Measurements from ENCODE around the gene MCL1. TPM values are rescaled to one million over a fixed set of nuclear protein-coding genes. Genes with fewer than 3 reads are reported as not detected.

Gene MCL1
- total RNA-seq, 1 experiment from 2014 or later: 145 TPM

DNA sequence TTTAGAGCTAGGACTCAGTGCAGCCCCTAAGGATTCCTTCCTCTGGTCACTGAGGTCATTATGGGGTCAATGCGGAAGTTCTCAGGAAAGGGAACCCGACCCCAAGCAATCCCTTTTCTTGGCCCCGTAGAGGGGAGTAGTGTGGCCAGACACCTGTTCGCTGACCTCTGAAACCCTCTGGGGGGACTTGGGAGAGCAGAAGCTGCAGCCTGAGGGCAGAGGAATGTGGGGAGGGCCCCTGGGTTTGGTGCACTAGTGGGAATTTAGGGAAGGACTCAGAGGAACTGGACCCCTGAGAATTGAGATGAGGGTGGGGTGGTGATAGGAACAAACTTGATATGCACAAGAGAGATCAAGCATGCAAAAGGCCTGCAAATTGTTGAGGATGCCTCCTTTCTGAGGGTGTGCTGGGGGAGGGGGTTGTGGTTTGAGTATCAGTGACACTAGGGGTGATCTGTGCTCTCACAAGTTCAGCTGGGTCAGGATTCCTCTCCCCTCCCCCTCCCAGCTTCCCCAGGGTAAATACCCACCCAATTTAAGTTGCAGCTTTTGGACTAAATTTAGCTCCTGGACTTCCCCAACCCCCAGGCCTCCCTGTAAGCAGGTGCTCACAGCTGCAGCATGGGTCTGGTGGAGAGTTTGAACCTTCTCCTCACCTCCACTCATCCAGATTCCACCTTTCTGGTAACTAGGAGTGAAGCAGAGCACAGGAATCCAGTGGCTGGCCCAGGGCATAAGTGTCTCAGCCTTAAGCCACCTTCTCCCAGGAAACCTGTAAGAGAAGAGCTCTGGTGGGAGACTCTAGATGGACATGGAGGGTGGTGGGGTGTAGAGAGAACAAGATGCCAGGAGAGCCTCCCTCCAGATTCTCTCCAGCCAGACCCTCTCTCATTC is 16.7 kb downstream of the MCL1 start:
- Histone ChIP-seq H3K4me1 (replicated peaks; ENCODE audit: insufficient read depth) (peaks cover 57% of the 10 kb centered on the region), H2AFZ (no peak overlapping the region), H3K36me3 (ENCODE audit: low read depth) (no peaks in the 10 kb centered on the region), H3K27me3 (ENCODE audit: insufficient read depth, low read depth) (no peaks in the 10 kb centered on the region), H3K27ac (peak overlapping the region; percentile 98), H3K9me3 (ENCODE audit: insufficient read depth, low read depth) (no peaks in the 10 kb centered on the region), H3F3A (ENCODE audit: insufficient read depth, low read depth) (peaks cover 50% of the 10 kb centered on the region), H3K4me3 (peak overlapping the region; percentile 76; the same call in 1 of the 2 replicates), H4K20me1 (ENCODE audit: insufficient read depth) (no peaks in the 10 kb centered on the region), H3K4me2 (peak overlapping the region; percentile 100), H3K9me2 (ENCODE audit: insufficient read depth) (no peaks in the 10 kb centered on the region), H3K79me2 (ENCODE audit: low read depth) (peaks cover 77% of the 10 kb centered on the region)
- intact Hi-C loops (cut with micrococcal nuclease; ENCODE audit: unreplicated experiment): loop anchor here (5.0 to 10.0 kb wide), 7 partner anchors 50 to 502 kb away; partner anchors contain the start of genes APH1A, GOLPH3L and MLLT11
- BruUV-seq (replicated peaks): no TSS peak
- CTCF ChIA-PET: interaction anchor here (0.5 to 1.2 kb wide), 4 partner anchors 9 to 1439 kb away, joined by 3 to 5 read pairs (median 3); partner anchors contain the start of genes GOLPH3L and MCL1
- no peak for TF ChIP-seq EZH2 (IDR thresholded peaks at IDR 0.05; ENCODE audit: low read depth)
- TF ChIP-seq, protein P1, sequence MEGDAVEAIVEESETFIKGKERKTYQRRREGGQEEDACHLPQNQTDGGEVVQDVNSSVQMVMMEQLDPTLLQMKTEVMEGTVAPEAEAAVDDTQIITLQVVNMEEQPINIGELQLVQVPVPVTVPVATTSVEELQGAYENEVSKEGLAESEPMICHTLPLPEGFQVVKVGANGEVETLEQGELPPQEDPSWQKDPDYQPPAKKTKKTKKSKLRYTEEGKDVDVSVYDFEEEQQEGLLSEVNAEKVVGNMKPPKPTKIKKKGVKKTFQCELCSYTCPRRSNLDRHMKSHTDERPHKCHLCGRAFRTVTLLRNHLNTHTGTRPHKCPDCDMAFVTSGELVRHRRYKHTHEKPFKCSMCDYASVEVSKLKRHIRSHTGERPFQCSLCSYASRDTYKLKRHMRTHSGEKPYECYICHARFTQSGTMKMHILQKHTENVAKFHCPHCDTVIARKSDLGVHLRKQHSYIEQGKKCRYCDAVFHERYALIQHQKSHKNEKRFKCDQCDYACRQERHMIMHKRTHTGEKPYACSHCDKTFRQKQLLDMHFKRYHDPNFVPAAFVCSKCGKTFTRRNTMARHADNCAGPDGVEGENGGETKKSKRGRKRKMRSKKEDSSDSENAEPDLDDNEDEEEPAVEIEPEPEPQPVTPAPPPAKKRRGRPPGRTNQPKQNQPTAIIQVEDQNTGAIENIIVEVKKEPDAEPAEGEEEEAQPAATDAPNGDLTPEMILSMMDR (conservative IDR thresholded peaks at IDR 0.05): no peak
- DNase-seq: no peak
- POLR2A ChIA-PET (ENCODE audit: unreplicated experiment): interaction anchor here (0.6 to 1.7 kb wide), 15 partner anchors 10 to 402 kb away, joined by 3 to 42 read pairs (median 5); partner anchors contain the start of genes ENSA, GOLPH3L and MCL1

DNA sequence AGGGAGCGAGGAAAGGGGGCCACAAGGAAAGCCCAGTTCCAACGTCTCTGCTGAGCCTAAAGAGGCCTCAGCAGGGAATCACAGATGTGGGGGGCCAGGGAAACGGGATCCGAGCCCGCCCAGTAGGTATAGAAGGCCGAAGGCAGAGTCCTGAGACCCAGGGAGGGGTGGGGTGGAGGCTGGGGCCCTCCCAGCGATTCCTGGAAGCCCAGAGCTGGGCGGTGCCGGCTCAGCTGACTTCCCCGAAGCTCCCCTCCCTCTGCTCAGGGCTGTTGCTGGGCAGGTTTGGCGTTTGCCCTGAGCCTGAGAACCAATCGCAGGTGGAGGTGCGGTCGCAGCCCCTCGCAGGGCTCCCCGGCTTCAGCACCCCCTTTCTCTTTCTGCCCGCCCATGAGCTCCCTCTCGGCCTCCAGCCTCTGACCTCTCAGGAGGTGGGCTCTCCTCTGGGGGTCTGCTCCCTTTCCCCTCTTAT is 17.4 kb downstream of the MCL1 start:
- ChIA-PET CTCF (interaction anchor here (0.5 to 1.2 kb wide), 3 partner anchors 10 to 1440 kb away, joined by 3 to 5 read pairs (median 3); partner anchors contain the start of gene GOLPH3L), POLR2A (ENCODE audit: unreplicated experiment) (interaction anchor here (0.5 to 1.4 kb wide), 15 partner anchors 10 to 412 kb away, joined by 3 to 42 read pairs (median 4); partner anchors contain the start of genes GOLPH3L and MCL1)
- Histone ChIP-seq H3K9me2 (ENCODE audit: insufficient read depth) (no peaks in the 10 kb centered on the region), H3K27me3 (ENCODE audit: insufficient read depth, low read depth) (no peaks in the 10 kb centered on the region), H2AFZ (no peak overlapping the region), H3K4me3 (peak overlapping the region; percentile 76), H3K79me2 (ENCODE audit: low read depth) (peaks cover 70% of the 10 kb centered on the region), H3K9me3 (ENCODE audit: insufficient read depth, low read depth) (no peaks in the 10 kb centered on the region), H3K4me2 (peak overlapping the region; percentile 100), H3K4me1 (replicated peaks; ENCODE audit: insufficient read depth) (peaks cover 50% of the 10 kb centered on the region), H3K36me3 (ENCODE audit: low read depth) (no peaks in the 10 kb centered on the region), H3F3A (ENCODE audit: insufficient read depth, low read depth) (peaks cover 43% of the 10 kb centered on the region), H4K20me1 (ENCODE audit: insufficient read depth) (no peaks in the 10 kb centered on the region), H3K27ac (peak overlapping the region; percentile 98)
- BruUV-seq (replicated peaks): no TSS peak
- intact Hi-C loops (cut with micrococcal nuclease; ENCODE audit: unreplicated experiment): loop anchor here (1.0 to 10.0 kb wide), 13 partner anchors 17 to 503 kb away; partner anchors contain the start of genes APH1A, ARNT, ENSA and GOLPH3L
- TF ChIP-seq EZH2 (IDR thresholded peaks at IDR 0.05; ENCODE audit: low read depth): no peak
- TF ChIP-seq, protein P1 (conservative IDR thresholded peaks at IDR 0.05): no peak
- peak; percentile 85 to 92 for DNase-seq
